Measurements from ENCODE around the gene PLXNC1. TPM values are rescaled to one million over a fixed set of nuclear protein-coding genes. Genes with fewer than 3 reads are reported as not detected.

The PLXNC1 gene
- total RNA-seq, 6 donors from 2014 or later = 14.1 to 51.3 (median 24.6) TPM

- 81 to 84% methylated on average over 7 of the region's 7 CpGs for WGBS, 2 donors
- Histone ChIP-seq H3K27ac (no peak overlapping the region), H3K27me3 (no peaks in the 10 kb centered on the region), H3K4me1 (peaks cover 18 to 24% (median 19%) of the 10 kb centered on the region in 4 donors), H3K36me3 (no peaks in the 10 kb centered on the region), H3K4me3 (no peak overlapping the region), H3K9me3 (no peaks in the 10 kb centered on the region)
- ATAC-seq (ENCODE audit: low FRiP score in 2 of 2) (no peak), DNase-seq (no peak)
- TF ChIP-seq POLR2A (IDR thresholded peaks at IDR 0.05) = no peak
- no peak for TF ChIP-seq EP300 (IDR thresholded peaks at IDR 0.05)
- TF ChIP-seq POLR2AphosphoS5 (IDR thresholded peaks at IDR 0.05) = no peak
- no peak for TF ChIP-seq CTCF (IDR thresholded peaks at IDR 0.05)
Observed at GRCh38 chr12:94202245-94203180, 54.1 kb downstream of the PLXNC1 start.

- H3K9me3 ChIP-seq = no peaks in the 10 kb centered on the region
- WGBS, 2 donors = 50% methylated on average over 2 of the region's 2 CpGs
- H3K4me1 ChIP-seq = peaks cover 20 to 25% (median 22%) of the 10 kb centered on the region in 4 donors
- no peak overlapping the region for H3K4me3 ChIP-seq
- no peaks in the 10 kb centered on the region for H3K36me3 ChIP-seq
- H3K27ac ChIP-seq = no peak overlapping the region
- ATAC-seq (ENCODE audit: low FRiP score in 2 of 2) (no peak), DNase-seq (no peak)
- no peaks in the 10 kb centered on the region for H3K27me3 ChIP-seq
- TF ChIP-seq EP300 (IDR thresholded peaks at IDR 0.05) = no peak
- no peak for TF ChIP-seq CTCF (IDR thresholded peaks at IDR 0.05)
- TF ChIP-seq POLR2AphosphoS5 (IDR thresholded peaks at IDR 0.05) = no peak
- no peak for TF ChIP-seq POLR2A (IDR thresholded peaks at IDR 0.05)
Observed at GRCh38 chr12:94203181-94203546, 54.8 kb downstream of the PLXNC1 start.

GRCh38 chr12:94203796-94204195 is 55.4 kb downstream of the PLXNC1 start:
- DNase-seq (no peak), ATAC-seq (ENCODE audit: low FRiP score in 2 of 2) (no peak)
- Histone ChIP-seq H3K27me3 (no peaks in the 10 kb centered on the region), H3K4me1 (peaks cover 20 to 29% (median 24%) of the 10 kb centered on the region in 4 donors), H3K9me3 (no peaks in the 10 kb centered on the region), H3K4me3 (no peak overlapping the region), H3K27ac (peak overlapping the region in 1 of 4 donors; percentile 70), H3K36me3 (no peaks in the 10 kb centered on the region)
- TF ChIP-seq POLR2AphosphoS5 (IDR thresholded peaks at IDR 0.05) = no peak
- no peak for TF ChIP-seq POLR2A (IDR thresholded peaks at IDR 0.05)
- no peak for TF ChIP-seq CTCF (IDR thresholded peaks at IDR 0.05)
- no peak for TF ChIP-seq EP300 (IDR thresholded peaks at IDR 0.05)
- 86 to 88% methylated on average over 5 of the region's 5 CpGs for WGBS, 2 donors

- Histone ChIP-seq H3K27ac (peak overlapping the region in 3 of 4 donors; percentile 12 to 70 (median 35)), H3K9me3 (no peaks in the 10 kb centered on the region), H3K36me3 (no peaks in the 10 kb centered on the region), H3K4me1 (peaks cover 20 to 29% (median 24%) of the 10 kb centered on the region in 4 donors), H3K27me3 (no peaks in the 10 kb centered on the region), H3K4me3 (no peak overlapping the region)
- TF ChIP-seq CTCF (IDR thresholded peaks at IDR 0.05) (no peak), POLR2AphosphoS5 (IDR thresholded peaks at IDR 0.05) (no peak), POLR2A (IDR thresholded peaks at IDR 0.05) (no peak), EP300 (IDR thresholded peaks at IDR 0.05) (no peak)
- ATAC-seq (ENCODE audit: low FRiP score in 2 of 2) = no peak
- DNase-seq = no peak
- WGBS, 2 donors = 42 to 43% methylated on average over 4 of the region's 4 CpGs
Observed at GRCh38 chr12:94204499-94205247, 56.3 kb downstream of the PLXNC1 start.

Data from upper lobe of left lung (tissue), 6 donors.